WTC11 (cell line): Measurements from ENCODE around the gene SUPT5H.

Experiments used
- ATF1 ChIP-seq: sonication (generic); formaldehyde crosslinking; IDR thresholded peaks from 2 replicates; pipeline ENCODE4 v1.8.1; 2023; ENCODE audit warnings: mild to moderate bottlenecking, moderate library complexity, missing genetic modification reagents
- ESRRA ChIP-seq: sonication (generic); formaldehyde crosslinking; IDR thresholded peaks from 2 replicates; pipeline ENCODE4 v1.8.1; 2022; ENCODE audit warnings: mild to moderate bottlenecking, missing genetic modification reagents, borderline replicate concordance
- ETV6 ChIP-seq: sonication (generic); formaldehyde crosslinking; IDR thresholded peaks from 2 replicates; pipeline ENCODE4 v1.8.1; 2022; ENCODE audit warnings: mild to moderate bottlenecking, missing genetic modification reagents
- FOXP1 ChIP-seq: sonication (generic); formaldehyde crosslinking; IDR thresholded peaks from 2 replicates; pipeline ENCODE4 v1.8.0; 2022; ENCODE audit warnings: missing genetic modification reagents, mild to moderate bottlenecking, moderate library complexity, borderline replicate concordance
- GABPB1 ChIP-seq: sonication (generic); formaldehyde crosslinking; IDR thresholded peaks from 2 replicates; pipeline ENCODE4 v1.8.1; 2023; ENCODE audit warnings: mild to moderate bottlenecking, missing genetic modification reagents
- MAX ChIP-seq: sonication (generic); formaldehyde crosslinking; IDR thresholded peaks from 2 replicates; pipeline ENCODE4 v1.8.0; 2022; ENCODE audit warnings: mild to moderate bottlenecking, missing genetic modification reagents
- MXD4 ChIP-seq: fragments of 250-450 bp; sonication (Bioruptor Pico); IDR thresholded peaks from 2 replicates; pipeline ENCODE4 v1.8.0; 2021; ENCODE audit warnings: mild to moderate bottlenecking, moderate library complexity, borderline replicate concordance
- TF ChIP-seq, protein P1 (sequence below): fragments of 200-600 bp; IDR thresholded peaks from 2 replicates; pipeline ENCODE4 v1.8.0; 2022; ENCODE audit warnings: antibody characterized with exemption

- TF ChIP-seq FOXP1 (CRISPR knock-in tag) (no peak), MAX (CRISPR knock-in tag) (no peak), MXD4 (CRISPR knock-in tag) (no peak), ESRRA (no peak), GABPB1 (CRISPR knock-in tag) (no peak), ATF1 (CRISPR knock-in tag) (no peak), ETV6 (CRISPR knock-in tag) (no peak)
- TF ChIP-seq, protein P1, sequence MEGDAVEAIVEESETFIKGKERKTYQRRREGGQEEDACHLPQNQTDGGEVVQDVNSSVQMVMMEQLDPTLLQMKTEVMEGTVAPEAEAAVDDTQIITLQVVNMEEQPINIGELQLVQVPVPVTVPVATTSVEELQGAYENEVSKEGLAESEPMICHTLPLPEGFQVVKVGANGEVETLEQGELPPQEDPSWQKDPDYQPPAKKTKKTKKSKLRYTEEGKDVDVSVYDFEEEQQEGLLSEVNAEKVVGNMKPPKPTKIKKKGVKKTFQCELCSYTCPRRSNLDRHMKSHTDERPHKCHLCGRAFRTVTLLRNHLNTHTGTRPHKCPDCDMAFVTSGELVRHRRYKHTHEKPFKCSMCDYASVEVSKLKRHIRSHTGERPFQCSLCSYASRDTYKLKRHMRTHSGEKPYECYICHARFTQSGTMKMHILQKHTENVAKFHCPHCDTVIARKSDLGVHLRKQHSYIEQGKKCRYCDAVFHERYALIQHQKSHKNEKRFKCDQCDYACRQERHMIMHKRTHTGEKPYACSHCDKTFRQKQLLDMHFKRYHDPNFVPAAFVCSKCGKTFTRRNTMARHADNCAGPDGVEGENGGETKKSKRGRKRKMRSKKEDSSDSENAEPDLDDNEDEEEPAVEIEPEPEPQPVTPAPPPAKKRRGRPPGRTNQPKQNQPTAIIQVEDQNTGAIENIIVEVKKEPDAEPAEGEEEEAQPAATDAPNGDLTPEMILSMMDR, result no peak
Measured at GRCh38 chr19:39489756-39490155, 44.4 kb downstream of the SUPT5H start.
